ENCODE results near the gene HS3ST6.
"Not testable (repeated sequence)": the region's sequence is repeated elsewhere in the genome, so short reads cannot be mapped to it uniquely, and the experiment has no call there.

HS3ST6 gene

DNA sequence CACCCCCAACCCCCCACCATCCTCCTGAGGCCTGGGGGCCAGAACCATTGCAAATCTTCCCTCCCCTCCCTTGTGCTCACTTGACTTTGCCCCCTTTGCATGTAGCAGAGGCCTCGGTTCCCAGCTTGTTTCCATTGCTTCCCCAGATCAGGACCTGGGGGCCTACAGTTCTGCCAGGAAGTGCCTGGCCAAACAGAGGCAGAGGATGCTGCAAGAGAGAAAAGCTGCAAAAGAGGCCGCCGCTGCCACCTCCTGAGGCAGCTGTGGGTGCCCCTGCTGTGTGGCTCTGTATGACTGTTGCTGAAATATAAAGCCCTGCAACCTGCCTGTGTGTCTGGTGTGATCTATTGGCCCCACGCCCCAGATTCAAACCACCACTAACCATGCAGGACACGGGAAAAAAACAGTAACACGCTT, 43.4 kb upstream of the HS3ST6 start:
- H3K9me3 ChIP-seq (replicated peaks in 1 of 11): no peaks in the 10 kb centered on the region; a peak in 1 of 22 replicates
- H3K27me3 ChIP-seq: no peaks in the 10 kb centered on the region
- H3K9ac ChIP-seq: peak overlapping the region in 10 of 11 experiments; percentile 93 to 100 (median 96); a peak in 17 of 22 replicates
- peaks cover 21 to 42% (median 31%) of the 10 kb centered on the region in 11 experiments for H3K36me3 ChIP-seq
- no peak for TF ChIP-seq Cebpa-rat (IDR thresholded peaks at IDR 0.05)
- peak overlapping the region; percentile 55 to 97 (median 96); a peak in 21 of 22 replicates for H3K4me2 ChIP-seq
- peaks cover 32 to 59% (median 44%) of the 10 kb centered on the region in 11 experiments for H4K20me1 ChIP-seq
- 0 out of 22 replicates have a peak overlapping the region, but pooled peaks of 2 of the 11 experiments have one; percentile 1 to 99 for H3K27ac ChIP-seq
- peaks cover 47 to 54% (median 51%) of the 10 kb centered on the region in 10 experiments for H3K4me1 ChIP-seq
- H3K4me3 ChIP-seq: peak overlapping the region in 8 of 10 experiments; percentile 80 to 100 (median 92); a peak in 16 of 20 replicates

DNA sequence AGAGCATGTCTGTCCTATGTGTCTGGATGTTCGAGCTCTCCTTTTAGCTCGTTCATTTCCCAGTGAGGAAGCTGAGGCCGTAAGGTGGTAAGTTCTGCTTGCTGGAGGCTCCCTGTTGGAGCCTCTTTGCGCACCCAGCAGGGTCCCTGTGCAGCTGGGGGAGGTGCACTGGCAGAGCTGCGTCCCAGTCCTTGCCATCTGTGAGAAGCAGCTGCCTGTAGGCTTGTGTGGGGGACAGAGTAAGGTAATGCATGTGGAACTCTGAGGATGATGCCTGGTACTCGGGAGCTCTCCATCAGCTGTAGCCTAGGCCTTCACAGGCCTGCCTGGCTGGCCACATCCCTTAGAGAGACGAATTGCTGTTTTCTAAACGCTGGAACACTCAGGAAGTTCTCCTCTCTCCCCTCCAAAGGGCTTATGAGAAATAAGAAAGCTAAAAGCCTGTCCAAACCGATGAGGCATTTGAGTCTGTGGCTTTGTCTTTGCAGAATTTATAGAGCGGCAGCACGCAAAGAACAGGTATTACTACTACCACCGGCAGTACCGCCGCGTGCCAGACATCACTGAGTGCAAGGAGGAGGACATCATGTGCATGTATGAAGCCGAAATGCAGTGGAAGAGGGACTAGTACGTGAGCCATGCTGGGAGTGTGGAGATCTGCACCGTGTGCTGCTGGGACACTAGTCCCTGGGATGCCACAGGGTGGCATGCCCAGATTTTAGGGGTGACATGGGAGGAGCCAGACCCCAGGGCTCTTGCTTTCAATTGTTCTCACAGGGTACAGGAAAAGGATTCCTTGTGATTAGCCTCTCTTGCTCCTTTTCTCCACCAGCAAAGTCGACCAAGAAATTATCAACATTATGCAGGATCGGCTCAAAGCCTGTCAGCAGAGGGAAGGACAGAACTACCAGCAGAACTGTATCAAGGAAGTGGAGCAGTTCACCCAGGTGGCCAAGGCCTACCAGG, 42.7 kb upstream of the HS3ST6 start:
- peaks cover 32 to 53% (median 44%) of the 10 kb centered on the region in 11 experiments for H4K20me1 ChIP-seq
- peaks cover 40 to 47% (median 44%) of the 10 kb centered on the region in 10 experiments for H3K4me1 ChIP-seq
- no peaks in the 10 kb centered on the region for H3K27me3 ChIP-seq
- peak overlapping the region; percentile 70 to 96 (median 88) for H3K4me3 ChIP-seq
- peak overlapping the region; percentile 87 to 97 (median 92); a peak in 21 of 22 replicates for H3K9ac ChIP-seq
- no peak for TF ChIP-seq Cebpa-rat (IDR thresholded peaks at IDR 0.05)
- peak overlapping the region in 9 of 11 experiments; percentile 18 to 92 (median 88); a peak in 16 of 22 replicates for H3K27ac ChIP-seq
- H3K4me2 ChIP-seq: peak overlapping the region; percentile 79 to 97 (median 95)
- H3K9me3 ChIP-seq (replicated peaks in 1 of 11): no peaks in the 10 kb centered on the region; a peak in 1 of 22 replicates
- H3K36me3 ChIP-seq: peaks cover 21 to 34% (median 30%) of the 10 kb centered on the region in 11 experiments

DNA sequence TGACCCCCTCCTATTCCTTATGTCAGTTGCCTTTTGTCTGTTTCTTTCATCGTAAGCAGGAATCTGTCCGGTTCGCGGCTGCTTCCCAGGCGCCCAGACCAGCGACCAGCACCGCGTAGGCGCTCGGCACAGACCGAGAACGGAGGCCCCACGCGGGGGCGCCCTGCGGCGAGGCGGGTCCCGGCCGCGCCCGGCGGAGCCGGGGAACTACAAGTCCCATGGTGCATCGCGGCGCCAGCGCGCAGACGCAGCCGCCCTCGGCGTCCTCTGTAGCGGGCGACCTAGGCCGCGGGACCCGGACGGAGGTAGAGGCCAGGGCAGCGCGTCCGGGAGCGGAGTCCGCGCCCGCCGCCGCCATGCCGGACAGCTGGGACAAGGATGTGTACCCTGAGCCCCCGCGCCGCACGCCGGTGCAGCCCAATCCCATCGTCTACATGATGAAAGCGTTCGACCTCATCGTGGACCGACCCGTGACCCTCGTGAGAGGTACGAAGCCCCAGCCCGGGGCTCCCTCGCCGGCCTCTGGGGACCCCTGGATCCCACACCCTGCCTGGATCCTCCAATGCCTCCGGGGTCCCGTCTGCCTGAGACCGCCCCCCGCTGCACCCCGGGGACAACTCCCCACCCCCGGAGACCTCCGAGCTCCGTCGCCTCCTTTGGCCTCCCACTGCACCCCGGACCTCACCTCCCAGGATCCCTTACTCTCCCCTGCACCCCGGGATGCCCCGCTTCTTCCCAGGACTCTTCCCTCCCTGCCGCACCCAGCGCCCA, 41.2 kb upstream of the HS3ST6 start, which contains the start of gene NDUFB10:
Gene NDUFB10, plus strand, starts transcription at position 270 of the 771 bp plus-strand sequence. Its CDS starts 87 bp downstream, at position 357.
- H3K9me3 ChIP-seq (replicated peaks in 1 of 11): no peaks in the 10 kb centered on the region; a peak in 1 of 22 replicates
- H3K4me3 ChIP-seq: peak within 1 kb of the TSS; percentile 70 to 96 (median 88)
- no peaks in the 10 kb centered on the region for H3K27me3 ChIP-seq
- H3K4me1 ChIP-seq: peaks cover 34 to 41% (median 39%) of the 10 kb centered on the region in 10 experiments
- H3K36me3 ChIP-seq: peaks cover 21 to 34% (median 30%) of the 10 kb centered on the region in 11 experiments
- TF ChIP-seq Cebpa-rat (IDR thresholded peaks at IDR 0.05): no peak
- peaks cover 32 to 47% (median 44%) of the 10 kb centered on the region in 11 experiments for H4K20me1 ChIP-seq
- peak within 1 kb of the TSS; percentile 44 to 92 (median 87) for H3K27ac ChIP-seq
- peak within 1 kb of the TSS; percentile 79 to 97 (median 95) for H3K4me2 ChIP-seq
- H3K9ac ChIP-seq: peak within 1 kb of the TSS; percentile 87 to 97 (median 92)

DNA sequence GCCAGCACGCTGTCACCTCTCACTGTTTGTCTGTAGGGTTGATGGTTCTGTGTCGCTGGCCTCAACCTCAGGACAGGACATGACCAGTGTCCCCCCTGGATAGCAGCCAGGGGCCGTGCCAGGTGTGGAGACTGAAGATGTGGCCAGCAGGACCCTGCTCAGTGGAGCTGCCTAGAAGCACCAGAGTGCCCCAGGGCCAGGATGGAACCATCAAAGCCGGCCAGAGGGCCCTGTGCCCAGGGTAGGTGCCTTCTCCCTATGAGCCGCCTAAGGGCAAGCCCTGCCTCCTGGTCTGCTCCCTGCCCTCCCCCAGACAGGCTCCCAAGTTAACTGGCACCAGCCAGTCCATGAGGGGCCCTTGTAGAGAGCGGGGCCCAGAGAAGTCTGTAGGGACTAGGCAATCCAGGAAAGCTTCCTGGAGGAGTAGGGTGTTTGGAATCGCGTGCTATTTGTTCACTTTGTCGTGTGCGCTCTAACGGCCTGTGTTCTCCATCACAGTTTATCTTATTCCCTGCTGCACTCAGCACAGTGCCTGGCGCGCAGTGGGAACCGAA, 40.6 kb upstream of the HS3ST6 start:
- no peaks in the 10 kb centered on the region; a peak in 1 of 22 replicates for H3K9me3 ChIP-seq (replicated peaks in 1 of 11)
- peaks cover 21 to 29% (median 25%) of the 10 kb centered on the region in 11 experiments for H3K36me3 ChIP-seq
- TF ChIP-seq Cebpa-rat (IDR thresholded peaks at IDR 0.05): no peak
- peak overlapping the region; percentile 78 to 97 (median 94) for H3K4me2 ChIP-seq
- peak overlapping the region in 9 of 10 experiments; percentile 70 to 96 (median 88); a peak in 13 of 20 replicates for H3K4me3 ChIP-seq
- H3K9ac ChIP-seq: peak overlapping the region in 10 of 11 experiments; percentile 88 to 97 (median 93); a peak in 19 of 22 replicates
- H3K27ac ChIP-seq: peak overlapping the region in 7 of 11 experiments; percentile 4 to 92 (median 88); a peak in 6 of 22 replicates
- H4K20me1 ChIP-seq: peaks cover 28 to 41% (median 37%) of the 10 kb centered on the region in 11 experiments
- peaks cover 34 to 41% (median 39%) of the 10 kb centered on the region in 10 experiments for H3K4me1 ChIP-seq
- no peaks in the 10 kb centered on the region for H3K27me3 ChIP-seq

DNA sequence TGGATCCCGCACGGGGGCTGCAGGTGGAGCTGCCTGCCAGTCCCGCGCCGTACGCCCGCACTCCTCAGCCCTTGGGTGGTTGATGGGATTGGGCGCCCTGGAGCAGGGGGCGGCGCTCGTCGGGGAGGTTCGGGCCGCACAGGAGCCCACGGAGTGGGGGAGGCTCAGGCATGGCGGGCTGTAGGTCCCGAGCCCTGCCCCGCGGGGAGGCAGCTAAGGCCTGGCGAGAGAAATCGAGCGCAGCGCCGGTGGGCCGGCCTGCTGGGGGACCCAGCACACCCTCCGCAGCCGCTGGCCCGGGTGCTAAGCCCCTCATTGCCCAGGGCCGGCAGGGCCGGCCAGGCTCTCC, 39.9 kb upstream of the HS3ST6 start:
- Histone ChIP-seq H3K4me1 (peaks cover 29 to 37% (median 35%) of the 10 kb centered on the region in 10 experiments), H3K36me3 (peaks cover 16 to 22% (median 20%) of the 10 kb centered on the region in 11 experiments), H4K20me1 (peaks cover 21 to 34% (median 31%) of the 10 kb centered on the region in 11 experiments)
- H3K4me2 ChIP-seq; H3K4me3 ChIP-seq; H3K9me3 ChIP-seq (replicated peaks in 1 of 11); H3K9ac ChIP-seq; H3K27me3 ChIP-seq; H3K27ac ChIP-seq: not testable (repeated sequence)

DNA sequence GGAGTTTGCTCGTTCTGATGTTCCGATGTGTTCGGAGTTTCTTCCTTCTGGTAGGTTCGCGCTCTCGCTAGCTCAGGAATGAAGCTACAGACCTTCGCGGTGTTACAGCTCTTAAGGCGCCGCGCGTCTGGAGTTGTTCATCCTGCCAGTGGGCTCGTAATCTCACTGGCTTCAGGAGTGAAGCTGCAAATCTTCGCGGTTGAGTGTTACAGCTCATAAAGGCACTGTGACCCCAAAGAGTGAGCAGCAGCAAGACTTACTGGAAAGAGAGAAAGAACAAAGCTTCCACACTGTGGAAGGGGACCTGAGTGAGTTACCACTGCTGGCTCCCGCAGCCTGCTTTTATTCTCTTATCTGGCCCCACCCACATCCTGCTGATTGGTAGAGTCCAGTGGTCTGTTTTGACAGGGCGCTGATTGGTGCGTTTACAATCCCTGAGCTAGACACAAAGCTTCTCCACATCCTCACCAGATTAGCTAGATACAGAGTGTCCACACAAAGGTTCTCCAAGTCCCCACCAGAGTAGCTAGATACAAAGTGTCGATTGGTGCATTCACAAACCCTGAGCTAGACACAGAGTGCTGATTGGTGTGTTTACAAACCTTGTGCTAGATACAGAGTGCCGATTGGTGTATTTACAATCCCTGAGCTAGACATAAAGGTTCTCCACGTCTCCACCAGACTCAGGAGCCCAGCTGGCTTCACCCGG, 39.4 kb upstream of the HS3ST6 start:
- Histone ChIP-seq H3K36me3 (peaks cover 11 to 17% (median 14%) of the 10 kb centered on the region in 11 experiments), H4K20me1 (peaks cover 16 to 29% (median 25%) of the 10 kb centered on the region in 11 experiments; a peak in 21 of 22 replicates), H3K4me1 (peaks cover 24 to 31% (median 30%) of the 10 kb centered on the region in 10 experiments)
- not testable (repeated sequence) for H3K27ac ChIP-seq; H3K9ac ChIP-seq; H3K4me2 ChIP-seq; H3K4me3 ChIP-seq; H3K9me3 ChIP-seq (replicated peaks in 1 of 11); H3K27me3 ChIP-seq

DNA sequence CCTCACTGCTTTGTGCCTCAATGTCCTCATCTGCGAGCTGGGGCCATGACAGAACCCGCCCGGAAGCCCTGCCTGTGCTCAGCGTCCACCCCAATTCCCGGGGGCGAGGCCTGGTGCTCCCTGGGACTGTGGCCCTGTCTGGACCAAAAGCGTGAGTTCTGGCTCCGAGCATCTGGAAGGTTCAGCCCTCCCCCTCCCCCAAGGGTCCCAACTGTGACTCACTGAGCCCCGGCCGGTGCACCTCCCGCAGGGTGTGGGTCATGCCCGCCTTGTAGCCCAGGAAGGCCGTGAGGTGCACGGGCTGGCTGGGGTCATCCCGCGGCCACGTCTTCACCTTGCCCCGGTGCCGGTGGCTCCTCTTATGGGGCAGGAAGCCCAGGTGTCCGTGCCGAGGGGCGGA, 35.5 kb upstream of the HS3ST6 start:
- no peaks in the 10 kb centered on the region for H3K36me3 ChIP-seq
- no peaks in the 10 kb centered on the region for H3K9me3 ChIP-seq (replicated peaks in 1 of 11)
- no peak overlapping the region for H3K4me3 ChIP-seq
- H3K9ac ChIP-seq: no peak overlapping the region
- H3K4me2 ChIP-seq: no peak overlapping the region
- no peak overlapping the region for H3K27ac ChIP-seq
- H3K27me3 ChIP-seq: no peaks in the 10 kb centered on the region
- no peaks in the 10 kb centered on the region for H4K20me1 ChIP-seq
- TF ChIP-seq Cebpa-rat (IDR thresholded peaks at IDR 0.05): no peak
- peaks cover 0 to 3% (median 2%) of the 10 kb centered on the region in 10 experiments; a peak in 12 of 20 replicates for H3K4me1 ChIP-seq

DNA sequence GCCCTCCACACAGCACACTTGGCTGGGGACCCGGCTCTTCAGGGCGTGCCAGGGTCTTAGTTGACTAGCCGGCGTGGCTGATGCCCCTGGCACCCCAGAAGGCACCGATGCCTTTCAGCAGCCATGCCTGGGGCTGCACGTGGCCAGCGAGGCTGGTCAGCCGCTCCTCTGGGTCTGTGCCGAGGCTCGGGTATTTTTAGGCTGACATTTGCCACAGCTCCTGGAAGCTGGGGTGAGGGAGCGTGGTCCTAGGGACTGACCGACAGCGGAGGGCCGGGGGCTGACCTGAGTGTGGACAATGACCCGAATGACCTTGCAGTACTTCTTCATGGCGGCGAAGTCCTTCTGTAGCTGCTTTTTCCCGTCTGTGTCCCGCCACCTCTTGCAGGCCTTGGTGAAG, 32.3 kb upstream of the HS3ST6 start:
- Histone ChIP-seq H3K36me3 (no peaks in the 10 kb centered on the region), H3K27ac (no peak overlapping the region), H3K4me2 (no peak overlapping the region), H3K9me3 (replicated peaks in 1 of 11) (no peaks in the 10 kb centered on the region), H3K4me1 (no peaks in the 10 kb centered on the region), H3K9ac (no peak overlapping the region), H4K20me1 (no peaks in the 10 kb centered on the region; a peak in 1 of 22 replicates), H3K4me3 (no peak overlapping the region), H3K27me3 (no peaks in the 10 kb centered on the region)
- TF ChIP-seq Cebpa-rat (IDR thresholded peaks at IDR 0.05): no peak
